Caco-2 (cell line): ENCODE data around the gene AAMP. TPM values are rescaled to one million over a fixed set of nuclear protein-coding genes. Genes with fewer than 3 reads are reported as not detected.

ENCODE experiments used
- BruUV-seq: library from RNA; stranded (reverse); fragments of 400-500 nt; replicated peaks from 2 replicates; lab custom pipeline; 2021; lab: Mats Ljungman, UMichigan
- CTCF ChIA-PET: fragments of 300-600 bp; sonication (Branson Sonifier 250); formaldehyde crosslinking; loops from one replicate; lab custom pipeline; 2022; ENCODE audit warnings: antibody characterized with exemption; lab: Charles Lee
- POLR2A ChIA-PET: fragments of 300-600 bp; sonication (Branson Sonifier 250); formaldehyde crosslinking; loops from one replicate; lab custom pipeline; 2022; ENCODE audit warnings: antibody characterized with exemption; lab: Charles Lee
- DNase-seq, 2 experiments: peaks; one replicate each; pipeline versions ENCODE4 v3.0.0 to v3.0.0-alpha.2; 2020 to 2022
- H3K27me3 ChIP-seq: replicated peaks from 2 replicates; pipeline ENCODE4 v1.6.0; 2011; ENCODE audit warnings: low read length; ENCODE audit not compliant: control insufficient read depth, insufficient read depth
- H3K36me3 ChIP-seq: 2 replicates; pipeline ENCODE4 v1.5.1; 2011; ENCODE audit warnings: low read length; ENCODE audit not compliant: control insufficient read depth, insufficient read depth
- H3K4me1 ChIP-seq: fragments of 250-450 bp; sonication (Bioruptor Pico); 2 replicates; pipeline ENCODE4 v1.5.1; 2020; ENCODE audit warnings: mild to moderate bottlenecking
- H3K4me3 ChIP-seq: 2 replicates; pipeline ENCODE4 v1.5.1; 2011; ENCODE audit warnings: low read depth, mild to moderate bottlenecking, control low read depth, low read length
- H3K9me3 ChIP-seq: fragments of 250-450 bp; sonication (Bioruptor Pico); 2 replicates; pipeline ENCODE4 v1.5.1; 2020; ENCODE audit warnings: mild to moderate bottlenecking, moderate library complexity
- H3K27ac Mint-ChIP-seq: one replicate; pipeline ENCODE4 v1.8.0; 2022; ENCODE audit warnings: mixed read lengths; ENCODE audit not compliant: unreplicated experiment
- H3K27me3 Mint-ChIP-seq: one replicate; pipeline ENCODE4 v1.8.0; 2022; ENCODE audit warnings: mixed read lengths; ENCODE audit not compliant: insufficient read depth, unreplicated experiment
- H3K36me3 Mint-ChIP-seq: one replicate; pipeline ENCODE4 v1.8.0; 2022; ENCODE audit warnings: mild to moderate bottlenecking, mixed read lengths; ENCODE audit not compliant: insufficient read depth, unreplicated experiment
- H3K4me1 Mint-ChIP-seq: one replicate; pipeline ENCODE4 v1.8.0; 2022; ENCODE audit warnings: low read depth, mixed read lengths; ENCODE audit not compliant: unreplicated experiment
- H3K4me3 Mint-ChIP-seq: one replicate; pipeline ENCODE4 v1.8.0; 2022; ENCODE audit warnings: mild to moderate bottlenecking, moderate library complexity, mixed read lengths; ENCODE audit not compliant: unreplicated experiment
- H3K9me3 Mint-ChIP-seq: one replicate; pipeline ENCODE4 v1.8.0; 2022; ENCODE audit warnings: mixed read lengths; ENCODE audit not compliant: unreplicated experiment
- CTCF ChIP-seq, 2 experiments: fragments of 200-600 bp in 1 of 2; IDR thresholded peaks; 1 replicate in 1 of 2; 2 replicates in 1 of 2; pipeline versions ENCODE4 v1.5.1 to v1.8.0; 2011 to 2022; ENCODE audit warnings: antibody characterized with exemption in 1 of 2, control low read depth in 1 of 2, inconsistent platforms in 1 of 2, low read depth in 1 of 2, low read length in 1 of 2, mild to moderate bottlenecking in 1 of 2, moderate library complexity in 1 of 2; ENCODE audit not compliant: insufficient read depth in 1 of 2, severe bottlenecking in 1 of 2, unreplicated experiment in 1 of 2
- intact Hi-C: fragments of 100-400 bp; cut with micrococcal nuclease; formaldehyde crosslinking; loops from one replicate; pipeline ENCODE4 v1.10.0; 2022; ENCODE audit not compliant: unreplicated experiment
- total RNA-seq: library from RNA; stranded (reverse); gene quantifications from 2 replicates; pipeline ENCODE4 v1.2.3, GENCODE V29; 2022

Gene AAMP
- total RNA-seq, 1 experiment from 2014 or later: 125 TPM

DNA sequence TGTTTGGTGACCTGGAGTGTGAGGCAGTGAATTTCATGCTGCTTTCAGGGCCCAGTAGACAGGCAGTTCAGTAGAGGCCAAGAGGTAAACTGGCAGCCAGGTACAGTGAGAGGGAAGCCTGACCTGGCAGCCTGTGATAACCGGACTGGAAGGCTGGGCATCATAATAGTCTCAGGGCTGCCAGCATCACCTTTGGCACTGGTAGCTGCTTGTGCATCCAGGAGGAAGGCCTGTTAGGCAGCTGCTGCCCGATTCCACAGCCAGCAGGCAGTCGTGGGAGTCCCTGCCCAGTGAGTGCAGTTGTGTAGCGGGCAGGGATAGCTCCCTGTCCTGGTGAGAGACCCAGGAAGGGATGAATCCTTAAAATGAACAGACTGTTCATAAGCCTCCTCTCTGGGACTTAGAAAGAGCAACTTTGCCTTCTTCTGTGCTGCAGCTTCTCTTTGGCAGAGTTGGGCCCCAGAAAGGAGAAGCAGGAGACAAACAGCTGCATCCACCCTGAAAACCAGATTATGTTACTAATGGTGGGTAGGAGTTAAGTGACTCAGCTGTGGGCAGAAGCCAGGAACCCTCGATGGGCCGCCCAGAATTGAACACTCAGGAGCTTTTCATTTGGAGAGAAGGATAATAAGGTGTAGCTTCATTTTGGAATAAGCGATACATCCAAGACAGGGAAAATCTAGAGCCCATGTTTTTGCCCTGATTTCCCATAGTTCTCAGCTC is 17.3 kb downstream of the AAMP start:
- intact Hi-C loops: no loop called here
- H3K36me3 ChIP-seq: peaks cover 10% of the 10 kb centered on the region
- H3K4me3 ChIP-seq: no peak overlapping the region
- Mint-ChIP-seq H3K27ac (no peak overlapping the region), H3K27me3 (no peaks in the 10 kb centered on the region), H3K4me3 (no peak overlapping the region), H3K9me3 (no peaks in the 10 kb centered on the region), H3K4me1 (no peaks in the 10 kb centered on the region), H3K36me3 (peaks cover 90% of the 10 kb centered on the region)
- no peaks in the 10 kb centered on the region for H3K4me1 ChIP-seq
- no peaks in the 10 kb centered on the region for H3K9me3 ChIP-seq
- no peaks in the 10 kb centered on the region for H3K27me3 ChIP-seq
- peak in 1 of 2 experiments; percentile 21 for DNase-seq
- no peak for TF ChIP-seq CTCF (IDR thresholded peaks at IDR 0.05; ENCODE audit: insufficient read depth in 1 of 2, low read depth in 1 of 2, low read length in 1 of 2, severe bottlenecking in 1 of 2, unreplicated experiment in 1 of 2)
- CTCF ChIA-PET: interaction anchor here (0.6 to 1.1 kb wide), 2 partner anchors 22 to 147 kb away, joined by 3 read pairs; partner anchors contain the start of gene CTDSP1
- no TSS peak for BruUV-seq
- POLR2A ChIA-PET: interaction anchor here (1.0 kb wide), 1 partner anchor 14 kb away, joined by 3 read pairs; no protein-coding TSS in a partner anchor

DNA sequence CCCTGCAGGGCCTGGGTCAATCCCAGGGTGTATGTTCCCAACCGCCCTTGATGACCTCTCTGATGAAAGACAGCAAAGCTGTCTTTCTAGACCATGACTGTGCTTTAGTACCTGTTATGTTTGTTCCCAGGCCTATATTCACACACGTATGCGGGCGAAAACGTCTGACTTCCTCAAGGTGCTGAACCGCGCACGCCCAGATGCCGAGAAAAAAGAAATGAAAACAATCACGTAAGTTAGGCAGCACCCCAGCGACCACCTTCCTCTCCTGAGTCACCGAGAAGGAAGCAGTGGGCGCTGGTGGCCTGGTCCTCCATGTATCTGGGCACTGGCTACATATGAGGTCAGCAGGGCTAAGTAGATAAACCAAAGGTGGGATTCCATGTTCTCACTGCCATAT is 20.2 kb downstream of the AAMP start:
- H3K4me1 Mint-ChIP-seq: peaks cover 4% of the 10 kb centered on the region
- H3K27me3 Mint-ChIP-seq: no peaks in the 10 kb centered on the region
- intact Hi-C loops: no loop called here
- H3K27ac Mint-ChIP-seq: no peak overlapping the region
- ChIA-PET POLR2A (no interaction called here), CTCF (no interaction called here)
- H3K27me3 ChIP-seq: no peaks in the 10 kb centered on the region
- H3K4me3 ChIP-seq: no peak overlapping the region
- DNase-seq: no peak
- H3K36me3 Mint-ChIP-seq: peaks cover 98% of the 10 kb centered on the region
- H3K9me3 Mint-ChIP-seq: no peaks in the 10 kb centered on the region
- H3K4me3 Mint-ChIP-seq: no peak overlapping the region
- no peaks in the 10 kb centered on the region for H3K4me1 ChIP-seq
- H3K9me3 ChIP-seq: no peaks in the 10 kb centered on the region
- peaks cover 16% of the 10 kb centered on the region for H3K36me3 ChIP-seq
- BruUV-seq: no TSS peak
- no peak for TF ChIP-seq CTCF (IDR thresholded peaks at IDR 0.05; ENCODE audit: insufficient read depth in 1 of 2, low read depth in 1 of 2, low read length in 1 of 2, severe bottlenecking in 1 of 2, unreplicated experiment in 1 of 2)

- DNase-seq: no peak
- intact Hi-C loops: no loop called here
- H3K27me3 ChIP-seq: no peaks in the 10 kb centered on the region
- no peaks in the 10 kb centered on the region for H3K9me3 Mint-ChIP-seq
- peaks cover 8% of the 10 kb centered on the region for H3K36me3 ChIP-seq
- no peak for TF ChIP-seq CTCF (IDR thresholded peaks at IDR 0.05; ENCODE audit: insufficient read depth in 1 of 2, low read depth in 1 of 2, low read length in 1 of 2, severe bottlenecking in 1 of 2, unreplicated experiment in 1 of 2)
- no peak overlapping the region for H3K4me3 Mint-ChIP-seq
- BruUV-seq: no TSS peak
- H3K27ac Mint-ChIP-seq: no peak overlapping the region
- H3K4me1 ChIP-seq: no peaks in the 10 kb centered on the region
- H3K9me3 ChIP-seq: no peaks in the 10 kb centered on the region
- ChIA-PET CTCF (interaction anchor here (1.0 kb wide), 1 partner anchor 12 kb away, joined by 4 read pairs; no protein-coding TSS in a partner anchor), POLR2A (no interaction called here)
- H3K27me3 Mint-ChIP-seq: no peaks in the 10 kb centered on the region
- H3K36me3 Mint-ChIP-seq: peaks cover 98% of the 10 kb centered on the region
- H3K4me3 ChIP-seq: no peak overlapping the region
- peaks cover 12% of the 10 kb centered on the region for H3K4me1 Mint-ChIP-seq
These were observed 24.7 kb downstream of the AAMP start for GRCh38 chr2:218245214-218245613.
